ENCODE measurements around the gene DNAAF8.

The DNAAF8 gene

DNA sequence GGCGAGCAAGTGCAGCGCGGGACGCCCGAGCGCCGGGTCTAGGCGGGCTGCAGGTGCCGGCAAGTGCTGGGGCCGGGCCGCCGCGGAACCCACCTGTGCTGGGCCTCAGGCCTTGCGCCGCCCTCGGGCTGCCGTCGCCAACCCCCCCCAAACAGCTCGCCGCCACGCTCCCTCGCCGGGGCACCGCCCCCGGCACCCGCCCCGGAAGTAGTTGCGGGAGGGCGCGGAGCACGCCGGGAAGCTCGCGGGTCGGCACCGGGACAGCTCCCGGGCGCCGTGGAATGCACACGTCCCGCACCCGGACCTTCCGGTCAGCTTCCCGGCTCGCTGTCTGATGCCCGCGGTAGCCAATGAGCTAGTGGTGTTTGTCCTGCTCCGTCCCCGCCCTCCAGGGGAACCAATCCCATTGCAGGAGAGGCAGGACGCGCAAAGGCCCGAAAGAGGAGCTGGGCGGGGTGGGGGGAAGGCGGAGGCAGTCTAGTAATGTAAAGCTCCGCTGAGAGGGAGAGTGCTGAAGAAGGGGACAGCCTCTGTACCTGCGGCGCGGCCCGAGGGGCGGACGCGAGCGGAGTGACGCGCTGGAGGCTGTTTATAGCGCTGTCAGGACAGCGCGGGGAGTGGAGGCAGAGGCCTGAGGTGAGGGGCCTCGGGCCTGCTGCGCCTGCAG, at the start of gene DNAAF8, which contains the start of gene ANKS3:
Gene DNAAF8 (plus strand): TSS at position 475 of the 667 bp plus-strand sequence. CDS start 1,978 bp downstream, outside the sequence.
Gene ANKS3 (minus strand): TSS at position 209 of the 667 bp plus-strand sequence. CDS start 4,122 bp downstream, outside the sequence.
- peak; percentile 68 for DNase-seq

GRCh38 chr16:4684763-4685162, 49.6 kb upstream of the DNAAF8 start:
- DNase-seq, result no peak

DNA sequence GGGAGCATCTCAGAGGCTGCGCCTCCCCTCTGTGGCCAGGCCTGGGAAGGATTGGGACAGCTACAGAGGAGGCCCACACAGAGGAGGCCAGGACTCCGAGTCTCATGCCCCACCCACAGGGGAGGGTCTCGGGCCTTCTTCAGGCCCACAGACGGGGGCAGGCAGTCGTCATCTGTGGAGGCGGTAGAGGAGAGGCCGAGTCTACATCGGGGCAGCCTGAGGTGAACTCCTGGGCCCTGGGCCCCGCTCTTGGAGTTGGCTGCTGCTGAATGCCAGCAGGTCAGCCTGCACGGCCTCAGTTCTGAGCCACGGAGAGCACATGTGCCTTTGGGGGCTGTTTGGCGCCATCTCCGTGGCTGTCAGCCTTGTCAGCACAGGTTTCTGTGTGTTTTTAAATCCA, 49.0 kb upstream of the DNAAF8 start:
- DNase-seq, result no peak

- no peak for DNase-seq
These were observed 48.4 kb upstream of the DNAAF8 start for GRCh38 chr16:4685776-4686496.

DNA sequence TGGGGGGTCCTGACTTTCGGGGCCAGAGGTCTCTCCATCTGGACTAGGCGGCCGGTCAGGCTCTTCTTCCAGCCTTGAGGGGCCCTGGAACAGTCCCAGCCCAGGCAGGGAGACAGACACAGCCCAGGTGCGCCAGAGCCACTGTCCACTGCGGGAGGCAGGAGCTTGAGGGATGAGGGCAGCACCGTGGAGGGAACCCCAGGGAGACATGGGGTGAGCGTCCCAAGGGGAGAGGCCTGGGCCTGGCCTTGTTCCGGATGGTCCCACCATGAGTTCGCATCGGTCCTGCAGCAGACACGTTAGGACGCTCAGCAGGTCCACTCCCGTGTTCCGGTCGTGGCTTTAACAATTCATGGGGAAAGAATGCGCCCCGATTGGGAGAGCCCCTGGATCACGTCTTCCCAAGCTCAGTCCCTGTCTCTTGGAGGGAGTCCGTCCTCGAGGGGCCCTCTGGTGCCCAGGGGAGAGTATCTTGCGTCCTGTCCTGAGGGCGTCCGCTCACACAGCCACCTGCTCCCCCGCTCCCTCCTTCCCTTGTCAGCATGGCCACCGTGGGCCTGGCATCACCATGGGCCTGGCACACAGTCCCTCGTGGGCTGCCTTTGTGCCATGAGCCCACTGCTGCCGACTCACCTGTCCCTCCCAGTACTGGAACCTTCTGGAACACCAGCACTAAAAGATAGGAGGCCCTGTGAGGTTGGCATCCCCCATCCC, 47.7 kb upstream of the DNAAF8 start:
- no peak for DNase-seq

GRCh38 chr16:4687416-4687815, 46.9 kb upstream of the DNAAF8 start:
- no peak for DNase-seq

- DNase-seq, result no peak
These were observed 46.2 kb upstream of the DNAAF8 start for GRCh38 chr16:4687946-4688673.

GRCh38 chr16:4688674-4689045, 45.7 kb upstream of the DNAAF8 start:
- no peak for DNase-seq

- DNase-seq, result no peak
These were observed 45.2 kb upstream of the DNAAF8 start for GRCh38 chr16:4689091-4689671.

DNA sequence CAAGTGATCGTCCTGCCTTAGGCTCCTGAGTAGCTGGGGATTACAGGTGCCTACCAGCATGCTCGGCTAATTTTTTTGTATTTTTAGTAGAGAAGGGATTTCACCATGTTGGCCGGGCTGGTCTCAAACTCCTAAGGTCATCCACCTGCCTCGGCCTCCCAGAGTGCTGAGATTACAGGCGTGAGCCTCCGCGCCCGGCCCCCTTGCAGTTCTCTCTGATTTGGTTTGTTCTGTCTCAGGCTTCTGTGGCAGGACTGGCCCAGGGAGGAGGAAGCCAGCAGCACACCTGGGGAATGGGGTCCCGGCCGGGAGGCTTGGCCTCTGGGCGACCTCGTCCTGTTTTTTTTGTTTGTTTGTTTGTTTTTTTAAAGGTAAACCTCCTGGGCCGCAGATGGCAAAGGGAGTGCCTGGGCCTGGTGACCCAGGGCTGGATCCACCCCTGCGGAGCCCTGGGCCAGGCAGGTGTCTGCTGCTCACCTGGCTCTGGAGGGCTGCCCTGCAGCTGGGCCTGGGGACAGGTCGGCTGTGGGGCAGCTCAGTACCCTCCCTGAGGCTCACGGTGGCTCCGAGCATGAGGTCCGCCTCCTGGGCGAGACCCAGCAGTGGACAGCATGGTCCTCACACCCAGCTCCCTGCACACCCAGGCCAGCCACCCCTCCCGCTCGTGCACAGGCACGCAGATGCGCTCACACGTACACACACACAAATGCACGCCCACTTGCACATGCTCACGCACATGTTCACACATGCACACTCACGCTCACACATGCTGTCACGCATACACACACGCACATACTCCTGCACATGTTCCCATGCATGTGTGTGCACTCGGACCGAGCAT, 44.3 kb upstream of the DNAAF8 start:
- DNase-seq, result no peak

DNA sequence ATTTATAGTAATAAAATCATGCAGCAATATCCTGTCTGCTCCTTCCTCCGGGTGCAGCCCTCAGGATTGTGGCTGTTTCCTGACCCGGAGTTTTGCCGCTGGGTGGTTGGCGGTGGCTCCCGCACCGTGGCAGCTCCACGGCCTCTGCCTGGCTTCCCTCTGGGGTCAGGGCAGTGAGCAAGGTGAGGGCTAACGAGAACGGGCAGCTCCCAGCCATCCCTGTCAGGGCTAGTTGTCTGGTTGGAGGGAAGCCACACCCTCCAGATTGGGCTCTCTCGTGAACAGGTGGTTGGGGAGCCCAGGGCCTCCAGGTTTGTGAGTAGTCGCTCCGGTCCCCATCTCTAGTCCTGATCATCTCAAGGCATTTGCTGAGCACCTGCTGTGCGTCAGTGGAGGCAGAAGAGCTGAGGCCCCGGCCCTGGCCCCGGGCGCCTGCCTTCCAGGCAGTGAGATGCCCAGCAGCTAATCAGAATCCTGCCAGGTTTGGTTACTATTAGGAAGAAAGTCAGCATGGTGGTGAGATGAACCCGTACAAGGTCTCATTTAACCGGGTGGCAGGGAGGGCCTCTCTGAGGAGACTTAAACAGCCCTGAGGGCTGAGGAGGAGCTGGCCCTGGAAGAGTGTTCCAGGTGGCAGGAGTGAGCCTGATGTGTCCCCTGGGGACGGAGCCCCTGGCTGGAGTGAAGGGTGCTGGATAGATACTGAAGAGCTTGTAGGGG, 43.2 kb upstream of the DNAAF8 start:
- no peak for DNase-seq

- no peak for DNase-seq
These were observed 42.5 kb upstream of the DNAAF8 start for GRCh38 chr16:4691666-4692412.

DNA sequence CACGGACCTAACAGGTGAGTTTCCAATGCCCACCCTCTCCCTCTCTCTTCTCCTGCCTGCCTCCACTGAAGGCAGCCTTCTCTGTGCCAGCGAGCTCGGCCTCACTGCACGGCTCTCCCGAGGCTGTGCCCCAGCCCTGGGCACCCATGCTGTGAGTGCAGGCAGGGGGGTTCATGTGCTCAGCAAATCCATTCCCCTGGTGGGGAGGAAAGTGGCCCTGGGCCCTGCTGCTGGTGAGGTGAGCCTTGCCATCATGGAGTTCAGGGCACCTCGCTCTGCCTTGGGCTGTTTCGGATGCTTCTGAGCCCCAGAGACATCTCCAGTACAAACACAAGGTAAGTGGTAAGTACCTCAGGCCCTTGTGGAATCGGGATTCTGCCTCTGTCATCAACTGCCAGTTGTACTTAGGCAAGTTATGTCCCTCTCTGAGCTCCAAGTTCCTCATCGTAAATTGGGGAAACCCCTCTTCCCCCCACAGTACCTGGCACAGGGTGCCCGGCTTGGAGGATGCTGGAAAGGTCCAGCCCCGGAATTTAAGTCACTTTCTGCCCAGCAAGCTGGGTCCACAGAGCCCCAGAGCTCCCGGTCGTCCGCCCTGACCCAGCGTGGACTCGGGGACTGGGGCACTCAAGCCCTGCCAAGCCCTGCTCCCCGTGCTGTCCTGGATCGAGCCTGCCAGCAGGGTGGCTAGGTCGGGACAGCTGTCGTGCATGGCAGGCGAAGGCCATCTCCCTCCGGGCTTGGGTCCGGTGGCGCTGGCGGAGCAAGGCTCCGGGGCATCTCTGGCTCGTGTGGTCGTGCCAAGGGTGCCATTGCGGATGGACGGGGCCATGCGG, 41.7 kb upstream of the DNAAF8 start:
- no peak for DNase-seq

DNA sequence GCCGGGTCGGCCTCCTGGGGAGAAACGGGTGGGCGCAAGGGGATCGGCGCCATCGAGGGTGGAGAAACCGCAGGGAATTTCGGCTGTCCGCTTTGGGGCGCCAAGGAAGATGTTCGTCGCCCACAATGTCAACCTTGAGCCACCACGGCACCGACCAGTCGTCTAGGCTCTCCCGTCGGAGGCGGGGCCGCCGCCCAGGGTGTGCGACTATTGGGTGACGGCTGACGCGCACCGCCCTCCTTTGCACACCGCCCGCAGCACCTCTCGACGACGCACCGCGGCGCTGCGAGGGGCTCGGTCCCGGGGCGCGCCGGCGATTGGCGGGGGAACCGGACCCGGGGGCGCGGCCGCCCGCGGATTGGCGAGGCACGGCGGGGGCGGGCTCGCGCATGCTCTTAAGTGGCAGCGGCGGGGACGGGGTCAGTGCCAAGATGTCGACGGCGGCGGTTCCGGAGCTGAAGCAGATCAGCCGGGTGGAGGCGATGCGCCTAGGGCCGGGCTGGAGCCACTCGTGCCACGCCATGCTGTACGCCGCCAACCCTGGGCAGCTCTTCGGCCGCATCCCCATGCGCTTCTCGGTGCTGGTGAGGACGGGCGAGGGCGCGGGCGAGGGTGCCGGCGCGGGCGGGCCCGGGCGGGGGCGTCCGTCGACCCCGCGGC, 40.9 kb upstream of the DNAAF8 start, which contains the start of gene NUDT16L1:
Gene NUDT16L1 (plus strand): TSS at position 267 of the 660 bp plus-strand sequence. CDS start 165 bp downstream, at position 432.
- peak; percentile 94 for DNase-seq

DNA sequence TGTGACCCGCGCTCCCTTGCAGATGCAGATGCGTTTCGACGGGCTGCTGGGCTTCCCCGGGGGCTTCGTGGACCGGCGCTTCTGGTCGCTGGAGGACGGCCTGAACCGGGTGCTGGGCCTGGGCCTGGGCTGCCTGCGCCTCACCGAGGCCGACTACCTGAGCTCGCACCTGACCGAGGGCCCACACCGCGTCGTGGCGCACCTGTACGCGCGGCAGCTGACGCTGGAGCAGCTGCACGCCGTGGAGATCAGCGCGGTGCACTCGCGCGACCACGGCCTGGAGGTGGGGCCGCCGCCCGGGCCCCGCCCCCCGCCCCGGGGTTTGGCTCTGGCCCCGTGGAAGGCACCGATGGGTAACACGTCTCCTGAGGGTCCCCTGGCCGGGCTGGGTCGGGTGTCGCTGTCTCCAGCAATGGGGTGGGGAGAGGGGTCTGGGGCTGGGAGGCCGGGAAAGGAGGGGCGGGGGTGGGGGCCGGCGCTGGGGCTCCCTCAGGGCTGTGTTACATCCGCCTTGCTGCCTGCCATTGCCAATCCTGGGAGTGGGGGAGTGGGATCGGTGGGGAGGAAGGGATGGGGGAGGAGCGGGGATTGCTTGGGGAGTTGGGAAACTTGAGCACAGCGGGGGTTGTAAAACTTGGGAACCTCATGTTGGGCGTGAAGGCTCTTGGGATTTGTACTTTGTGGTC, 40.2 kb upstream of the DNAAF8 start:
- DNase-seq, result no peak

DNA sequence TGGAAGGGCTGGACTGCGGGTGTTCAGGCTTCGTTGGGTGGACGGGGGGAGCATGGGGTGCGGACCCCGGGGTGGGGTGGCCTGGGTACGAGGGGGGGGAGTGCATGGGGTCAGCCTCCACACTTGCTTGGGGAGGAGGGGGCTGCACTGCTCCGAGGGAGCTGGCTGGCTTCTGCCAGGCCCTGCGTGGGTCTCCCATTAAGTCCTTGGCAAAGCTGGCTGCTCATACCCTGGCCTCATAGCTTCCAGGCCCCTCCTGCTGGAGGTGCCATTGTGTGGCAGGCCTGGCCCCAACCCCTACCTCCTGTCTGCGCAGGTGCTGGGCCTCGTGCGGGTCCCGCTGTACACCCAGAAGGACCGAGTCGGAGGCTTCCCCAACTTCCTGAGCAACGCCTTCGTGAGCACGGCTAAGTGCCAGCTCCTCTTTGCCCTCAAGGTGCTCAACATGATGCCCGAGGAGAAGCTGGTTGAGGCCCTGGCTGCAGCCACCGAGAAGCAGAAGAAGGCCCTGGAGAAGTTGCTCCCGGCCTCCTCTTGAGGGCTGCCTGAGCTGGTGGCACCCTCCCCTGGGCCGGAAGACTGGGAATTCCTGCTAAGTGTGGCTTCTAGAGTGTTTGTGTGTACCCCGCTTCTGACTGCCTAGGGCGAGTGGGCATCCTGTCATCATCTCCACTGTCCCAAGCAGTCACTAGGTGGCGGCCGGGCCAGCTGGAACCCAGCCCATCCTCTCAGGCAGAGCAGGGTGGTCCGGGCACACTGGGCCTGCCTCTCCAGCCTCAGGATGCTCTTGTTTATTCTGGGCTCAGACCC, 39.5 kb upstream of the DNAAF8 start:
- DNase-seq, result no peak
